IMR-90 (cell line): Measurements from ENCODE around the gene KLC3. TPM values are rescaled to one million over a fixed set of nuclear protein-coding genes. Genes with fewer than 3 reads are reported as not detected.

Experiments used
- ATAC-seq: fragments of 200-7000 bp; cut with Tn5 transposase; 2 replicates; pipeline ENCODE4 v1.9.1; 2020; ENCODE audit warnings: low read depth, mild to moderate bottlenecking, moderate library complexity
- BruUV-seq: library from RNA; stranded (reverse); fragments of 400-500 nt; replicated peaks from 2 replicates; lab custom pipeline; 2021; lab: Mats Ljungman, UMichigan
- CTCF ChIA-PET: fragments of 300-600 bp; formaldehyde crosslinking; extraction: SDS; loops from one replicate; lab custom pipeline; 2021; ENCODE audit warnings: antibody characterized with exemption; lab: Yijun Ruan, JAX
- POLR2A ChIA-PET: fragments of 300-600 bp; sonication (Branson Sonifier 250); formaldehyde crosslinking; loops from one replicate; lab custom pipeline; 2022; ENCODE audit warnings: antibody characterized with exemption; ENCODE audit not compliant: unreplicated experiment; lab: Charles Lee
- DNase-seq: peaks from one replicate; pipeline ENCODE4 v3.0.0; 2013
- H2AFZ ChIP-seq: replicated peaks from 2 replicates; pipeline ENCODE3; 2013; ENCODE audit warnings: low read length, mild to moderate bottlenecking; ENCODE audit not compliant: poor library complexity
- H2AK5ac ChIP-seq: 2 replicates; pipeline ENCODE4 v1.6.1; 2013; ENCODE audit warnings: low read depth, low read length, inconsistent platforms
- H2AK9ac ChIP-seq: replicated peaks from 2 replicates; pipeline ENCODE3; 2013; ENCODE audit warnings: mild to moderate bottlenecking, low read depth, low read length, moderate library complexity; ENCODE audit not compliant: poor library complexity
- H2BK120ac ChIP-seq: 2 replicates; pipeline ENCODE4 v1.6.1; 2013; ENCODE audit warnings: low read depth, low read length, inconsistent platforms
- H2BK15ac ChIP-seq: 3 replicates; pipeline ENCODE4 v1.6.1; 2013; ENCODE audit warnings: low read depth, low read length, inconsistent platforms
- H2BK20ac ChIP-seq: 2 replicates; pipeline ENCODE4 v1.6.1; 2013; ENCODE audit warnings: low read depth, mild to moderate bottlenecking, inconsistent platforms, low read length, moderate library complexity
- H2BK5ac ChIP-seq: 2 replicates; pipeline ENCODE4 v1.6.1; 2013; ENCODE audit warnings: mild to moderate bottlenecking, low read depth, low read length, inconsistent platforms; ENCODE audit not compliant: poor library complexity, severe bottlenecking
- H3K14ac ChIP-seq: replicated peaks from 2 replicates; pipeline ENCODE4 v1.6.1; 2013; ENCODE audit warnings: low read depth, low read length, inconsistent platforms
- H3K18ac ChIP-seq: 2 replicates; pipeline ENCODE4 v1.6.1; 2013; ENCODE audit warnings: low read depth, low read length, control low read depth
- H3K23ac ChIP-seq: 2 replicates; pipeline ENCODE4 v1.6.1; 2013; ENCODE audit warnings: low read depth, low read length, inconsistent platforms
- H3K27ac ChIP-seq: 2 replicates; pipeline ENCODE4 v1.5.1; 2013; ENCODE audit warnings: mild to moderate bottlenecking, control low read depth, low read length; ENCODE audit not compliant: insufficient read depth
- H3K27me3 ChIP-seq: 2 replicates; pipeline ENCODE4 v1.6.1; 2013; ENCODE audit warnings: low read length; ENCODE audit not compliant: control insufficient read depth, insufficient read depth
- H3K36me3 ChIP-seq: 2 replicates; pipeline ENCODE4 v1.6.1; 2013; ENCODE audit warnings: low read length, mixed read lengths; ENCODE audit not compliant: control insufficient read depth, insufficient read depth
- H3K4ac ChIP-seq: 2 replicates; pipeline ENCODE4 v1.6.1; 2013; ENCODE audit warnings: low read depth, low read length, inconsistent platforms
- H3K4me1 ChIP-seq: 2 replicates; pipeline ENCODE4 v1.6.1; 2013; ENCODE audit warnings: low read length, mixed read lengths; ENCODE audit not compliant: control insufficient read depth, insufficient read depth
- H3K4me2 ChIP-seq: 2 replicates; pipeline ENCODE4 v1.6.1; 2013; ENCODE audit warnings: low read depth, mild to moderate bottlenecking, control low read depth, low read length, moderate library complexity
- H3K4me3 ChIP-seq: 2 replicates; pipeline ENCODE4 v1.5.1; 2013; ENCODE audit warnings: low read depth, mild to moderate bottlenecking, control low read depth, low read length, moderate library complexity; ENCODE audit not compliant: insufficient read depth
- H3K56ac ChIP-seq: 2 replicates; pipeline ENCODE4 v1.6.1; 2013; ENCODE audit warnings: low read length, inconsistent platforms; ENCODE audit not compliant: insufficient read depth; ENCODE audit errors: extremely low read depth
- H3K79me1 ChIP-seq, 2 experiments: 2 replicates each; pipeline ENCODE4 v1.6.1; 2013; ENCODE audit warnings: low read length in 2 of 2, inconsistent platforms in 1 of 2, low read depth in 1 of 2
- H3K9ac ChIP-seq: 2 replicates; pipeline ENCODE4 v1.6.1; 2013; ENCODE audit warnings: low read depth, low read length, control low read depth
- H3K9me1 ChIP-seq: 2 replicates; pipeline ENCODE4 v1.6.1; 2013; ENCODE audit warnings: low read length, inconsistent platforms; ENCODE audit not compliant: insufficient read depth
- H3K9me3 ChIP-seq: 2 replicates; pipeline ENCODE4 v1.6.1; 2013; ENCODE audit warnings: low read length; ENCODE audit not compliant: control insufficient read depth, insufficient read depth
- H4K20me1 ChIP-seq: 2 replicates; pipeline ENCODE4 v1.6.1; 2013; ENCODE audit warnings: low read length, inconsistent platforms; ENCODE audit not compliant: insufficient read depth
- H4K5ac ChIP-seq: 2 replicates; pipeline ENCODE4 v1.6.1; 2013; ENCODE audit warnings: mild to moderate bottlenecking, low read depth, low read length, control low read depth
- H4K8ac ChIP-seq, 2 experiments: 2 replicates each; pipeline ENCODE4 v1.6.1; 2013; ENCODE audit warnings: low read depth in 2 of 2, low read length in 2 of 2, control low read depth in 1 of 2, inconsistent platforms in 1 of 2
- H4K91ac ChIP-seq: 2 replicates; pipeline ENCODE4 v1.6.1; 2013; ENCODE audit warnings: low read depth, low read length, inconsistent platforms; ENCODE audit not compliant: insufficient read depth
- BHLHE40 ChIP-seq: fragments of 150-350 bp; IDR thresholded peaks from 2 replicates; pipeline ENCODE4 v1.6.1; 2016; ENCODE audit warnings: mild to moderate bottlenecking, low read depth, low read length
- ELK1 ChIP-seq: fragments of 150-350 bp; IDR thresholded peaks from 2 replicates; pipeline ENCODE4 v1.6.1; 2016; ENCODE audit warnings: low read depth, mild to moderate bottlenecking, low read length, moderate library complexity, borderline replicate concordance
- MAFK ChIP-seq: IDR thresholded peaks from 2 replicates; pipeline ENCODE4 v1.6.1; 2012; ENCODE audit warnings: low read depth, low read length, improper control_type of control experiment
- MXI1 ChIP-seq: IDR thresholded peaks from 2 replicates; pipeline ENCODE4 v1.6.1; 2012; ENCODE audit warnings: low read depth, mild to moderate bottlenecking, low read length, moderate library complexity, borderline replicate concordance
- NFE2L2 ChIP-seq: fragments of 150-350 bp; IDR thresholded peaks from 2 replicates; pipeline ENCODE4 v1.6.1; 2016; ENCODE audit warnings: low read depth, mild to moderate bottlenecking, low read length
- RFX5 ChIP-seq: IDR thresholded peaks from 2 replicates; pipeline ENCODE4 v1.8.0; 2012; ENCODE audit warnings: low read depth, mild to moderate bottlenecking, low read length, moderate library complexity
- USF2 ChIP-seq: fragments of 150-350 bp; IDR thresholded peaks from 2 replicates; pipeline ENCODE4 v1.6.1; 2017; ENCODE audit warnings: mild to moderate bottlenecking, antibody characterized with exemption, low read length, low read depth
- WGBS, 2 experiments: methylation state at CpG; one replicate each; pipeline versions ENCODE4 v1.1.5 to v1.1.7; 2013; ENCODE audit warnings: missing lambda C conversion rate in 2 of 2; ENCODE audit not compliant: insufficient read length in 1 of 2; ENCODE audit errors: extremely low coverage in 2 of 2; 5-methylcytosine and 5-hydroxymethylcytosine counted together
- dilution Hi-C: fragments of 300-500 bp; cut with HindIII; formaldehyde crosslinking; loops from one replicate; pipeline ENCODE4 v1.14.3; 2018; ENCODE audit warnings: low sequenced_read_pairs; ENCODE audit not compliant: unreplicated experiment
- in situ Hi-C: fragments of 300-500 bp; cut with MboI; formaldehyde crosslinking; loops from 3 replicates; pipeline ENCODE4 v1.14.3; 2019; ENCODE audit warnings: low sequenced_read_pairs, inconsistent platforms, mixed read lengths
- intact Hi-C: fragments of 100-400 bp; cut with micrococcal nuclease; formaldehyde crosslinking; loops from 2 replicates; pipeline ENCODE4 v1.10.0; 2022
- polyA plus RNA-seq, 3 experiments: library from polyadenylated mRNA; depleted of rRNA; stranded (reverse); fragments of >200 nt; gene quantifications; 2 replicates each; pipeline ENCODE4 v1.2.3, GENCODE V29; 2012; ENCODE audit warnings: low replicate concordance in 1 of 3
- total RNA-seq: library from RNA; depleted of rRNA; stranded (reverse); fragments of >200 nt; gene quantifications from 2 replicates; pipeline ENCODE4 v1.2.3, GENCODE V29; 2012

KLC3 gene
- total and polyA plus RNA-seq, 2 of the 4 experiments (the other 2 are of a cell fraction): 0.14 to 0.18 TPM

- Histone ChIP-seq H4K5ac (no peak overlapping the region), H2AK9ac (peak overlapping the region; percentile 48), H3K9me3 (no peaks in the 10 kb centered on the region), H3K27ac (no peak overlapping the region), H3K18ac (no peak overlapping the region), H2AK5ac (peak overlapping the region; percentile 16; the same call in 1 of the 2 replicates), H3K4me2 (peak overlapping the region; percentile 10; the same call in 1 of the 2 replicates), H3K4me3 (no peak overlapping the region), H4K91ac (no peak overlapping the region), H3K4ac (no peak overlapping the region), H3K79me1 (peaks cover 21 to 35% of the 10 kb centered on the region in 2 experiments), H3K9me1 (peaks cover 13% of the 10 kb centered on the region), H2BK15ac (no peak overlapping the region), H2BK5ac (no peak overlapping the region), H3K4me1 (peaks cover 4% of the 10 kb centered on the region), H3K36me3 (peaks cover 11% of the 10 kb centered on the region), H3K56ac (no peak overlapping the region), H2AFZ (no peak overlapping the region), H4K8ac (no peak overlapping the region), H2BK120ac (no peak overlapping the region), H3K23ac (peak overlapping the region; percentile 39; the same call in 1 of the 2 replicates), H3K14ac (no peak overlapping the region), H2BK20ac (no peak overlapping the region), H3K27me3 (no peaks in the 10 kb centered on the region), H4K20me1 (no peaks in the 10 kb centered on the region), H3K9ac (no peak overlapping the region)
- intact Hi-C loops (no loop called here), in situ Hi-C loops (no loop called here), dilution Hi-C loops (no loop called here)
- POLR2A ChIA-PET: no interaction called here
- 96% methylated on average over 4 of the region's 11 CpGs; no CpG with 5 or more reads in 1 of the 2 experiments for WGBS, 2 experiments
- BruUV-seq: no TSS peak
- TF ChIP-seq NFE2L2 (no peak), USF2 (no peak), MXI1 (no peak), RFX5 (no peak), MAFK (no peak), BHLHE40 (no peak), ELK1 (no peak)
- CTCF ChIA-PET: interaction anchor here (1.1 kb wide), 1 partner anchor 70 kb away, joined by 3 read pairs; no protein-coding TSS in a partner anchor
- DNase-seq (no peak), ATAC-seq (no peak)
These were observed 28.3 kb downstream of the KLC3 start for GRCh38 chr19:45368737-45369340.
